ENCODE results near the gene EEFSEC. TPM values are rescaled to one million over a fixed set of nuclear protein-coding genes. Genes with fewer than 3 reads are reported as not detected.

EEFSEC gene, protein sequence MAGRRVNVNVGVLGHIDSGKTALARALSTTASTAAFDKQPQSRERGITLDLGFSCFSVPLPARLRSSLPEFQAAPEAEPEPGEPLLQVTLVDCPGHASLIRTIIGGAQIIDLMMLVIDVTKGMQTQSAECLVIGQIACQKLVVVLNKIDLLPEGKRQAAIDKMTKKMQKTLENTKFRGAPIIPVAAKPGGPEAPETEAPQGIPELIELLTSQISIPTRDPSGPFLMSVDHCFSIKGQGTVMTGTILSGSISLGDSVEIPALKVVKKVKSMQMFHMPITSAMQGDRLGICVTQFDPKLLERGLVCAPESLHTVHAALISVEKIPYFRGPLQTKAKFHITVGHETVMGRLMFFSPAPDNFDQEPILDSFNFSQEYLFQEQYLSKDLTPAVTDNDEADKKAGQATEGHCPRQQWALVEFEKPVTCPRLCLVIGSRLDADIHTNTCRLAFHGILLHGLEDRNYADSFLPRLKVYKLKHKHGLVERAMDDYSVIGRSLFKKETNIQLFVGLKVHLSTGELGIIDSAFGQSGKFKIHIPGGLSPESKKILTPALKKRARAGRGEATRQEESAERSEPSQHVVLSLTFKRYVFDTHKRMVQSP
- total RNA-seq: 4.3 and 9.9 TPM in 2 replicates

DNA sequence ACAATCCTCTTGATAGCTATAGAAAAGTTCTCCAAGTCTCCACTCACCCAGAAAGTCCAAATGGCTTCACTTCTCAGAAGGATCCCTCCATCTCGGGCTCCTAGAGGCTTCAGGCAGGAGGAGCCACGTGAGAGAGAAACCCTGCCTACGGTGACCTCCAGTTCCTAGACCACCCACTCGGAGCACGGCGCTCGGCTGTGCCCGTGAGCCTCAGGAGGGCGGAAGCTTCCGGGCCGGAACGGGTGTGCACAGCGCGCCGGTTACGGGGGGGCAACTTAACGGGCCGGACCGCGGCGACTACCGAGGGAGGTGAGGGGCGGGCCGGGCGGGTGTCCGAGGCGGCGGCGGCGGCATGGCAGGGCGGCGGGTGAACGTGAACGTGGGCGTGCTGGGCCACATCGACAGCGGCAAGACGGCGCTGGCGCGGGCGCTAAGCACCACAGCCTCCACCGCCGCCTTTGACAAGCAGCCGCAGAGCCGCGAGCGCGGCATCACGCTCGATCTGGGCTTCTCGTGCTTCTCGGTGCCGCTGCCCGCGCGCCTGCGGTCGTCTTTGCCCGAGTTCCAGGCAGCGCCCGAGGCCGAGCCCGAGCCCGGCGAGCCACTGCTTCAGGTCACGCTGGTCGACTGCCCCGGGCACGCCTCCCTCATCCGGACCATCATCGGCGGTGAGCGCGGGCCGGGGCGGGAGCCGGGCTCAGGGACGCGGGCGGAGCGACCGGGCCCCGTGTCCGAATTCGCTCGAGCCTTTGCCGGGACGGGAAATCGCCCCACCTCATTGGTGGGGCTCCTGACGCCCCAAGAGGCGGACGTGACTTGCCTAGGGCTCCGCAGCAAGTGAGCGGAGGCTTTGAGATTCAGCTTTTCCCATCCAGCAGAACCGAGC is at the start of gene EEFSEC:
TSS of gene EEFSEC (plus strand) at position 326 of the 886 bp plus-strand sequence. CDS start at position 353, 27 bp downstream.

DNA sequence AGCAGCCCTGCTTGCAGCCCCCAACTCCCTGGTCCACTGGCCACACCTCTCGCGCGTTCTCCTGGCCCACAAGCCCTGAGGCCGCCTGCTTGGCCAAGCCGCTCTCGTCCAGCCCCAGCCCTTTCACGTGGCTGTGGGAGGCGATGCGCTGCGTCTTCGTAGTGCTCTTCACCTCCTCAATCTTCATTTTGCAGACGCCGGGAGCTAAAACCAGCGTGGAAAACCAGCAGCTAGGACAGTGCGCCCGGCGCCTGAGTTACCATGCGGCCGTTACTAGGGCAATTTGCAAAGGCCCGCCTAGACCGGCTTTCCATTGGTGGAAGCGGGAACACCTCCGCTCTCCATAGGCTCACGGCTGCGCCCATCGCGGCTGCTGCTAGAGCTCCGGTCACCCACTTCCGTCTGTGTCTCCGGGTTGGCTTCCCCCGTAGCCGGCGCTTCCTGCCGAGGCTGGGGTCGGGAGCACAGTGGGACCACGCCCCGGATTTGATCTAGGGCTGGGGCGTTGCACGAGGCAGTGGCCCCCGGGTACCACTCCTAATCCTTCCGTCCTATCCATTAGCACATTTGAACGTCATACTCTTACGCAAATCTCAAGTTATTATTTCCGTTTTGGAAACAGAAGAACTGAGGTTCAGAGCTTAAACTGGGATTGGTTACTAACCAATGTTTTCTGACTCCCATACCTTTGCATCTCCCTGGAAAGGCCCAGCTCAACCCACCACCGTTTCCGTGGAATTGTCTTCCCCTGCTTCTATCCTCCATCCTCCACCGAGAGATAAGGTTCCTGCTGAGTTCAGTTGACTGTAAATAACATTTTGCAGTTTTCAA is 29.5 kb upstream of the EEFSEC start, which contains the start of gene RUVBL1:
TSS of gene RUVBL1 (minus strand) at position 275 of the 831 bp plus-strand sequence. CDS start at position 187, 88 bp downstream.

Small RNA genes within 50 kb of the gene (small RNA-seq; reads per million reads assigned to genes)
- not detected for gene RNU6-823P

Other genes starting within 250 kb of the EEFSEC start
- gene KBTBD12, start 238.2 kb upstream of the EEFSEC start, total RNA-seq: not detected in 2 replicates
- gene SEC61A1, start 101.0 kb upstream of the EEFSEC start, total RNA-seq: 152 and 329 TPM in 2 replicates
- 22.8 and 39.3 TPM in 2 replicates for gene RUVBL1, start 29.7 kb upstream of the EEFSEC start, total RNA-seq

All from placental epithelial cell (primary cell).